ENCODE measurements around the gene PCSK2.

The PCSK2 gene

DNA sequence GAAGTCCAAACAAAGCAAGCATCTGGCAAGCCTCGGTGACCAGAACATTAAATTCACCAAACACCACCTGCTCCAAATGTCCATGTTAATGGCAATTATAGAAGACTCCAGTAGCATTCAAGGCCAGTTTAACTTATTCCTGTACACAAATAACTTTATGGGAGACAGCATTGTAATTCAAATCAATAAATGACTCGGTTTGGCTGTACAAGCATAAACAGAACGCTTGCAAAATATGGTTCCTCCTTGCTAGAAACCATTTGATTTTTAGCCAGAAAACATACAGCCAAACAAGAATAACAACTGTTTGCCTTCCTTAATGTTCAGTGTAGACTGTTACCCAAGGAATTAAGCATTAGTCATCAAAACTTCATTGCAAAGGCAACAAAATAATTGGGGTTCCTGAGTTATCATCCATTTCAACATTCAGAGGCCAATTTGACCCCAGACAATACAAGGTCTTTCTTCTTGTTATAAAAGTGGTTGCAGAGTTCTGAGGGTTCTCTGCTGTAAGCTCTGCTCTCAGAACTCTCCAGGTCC is 179.3 kb downstream of the PCSK2 start:
- no peak for DNase-seq

- DNase-seq, result no peak
Observed at GRCh38 chr20:17407550-17407949, 180.7 kb downstream of the PCSK2 start.

DNA sequence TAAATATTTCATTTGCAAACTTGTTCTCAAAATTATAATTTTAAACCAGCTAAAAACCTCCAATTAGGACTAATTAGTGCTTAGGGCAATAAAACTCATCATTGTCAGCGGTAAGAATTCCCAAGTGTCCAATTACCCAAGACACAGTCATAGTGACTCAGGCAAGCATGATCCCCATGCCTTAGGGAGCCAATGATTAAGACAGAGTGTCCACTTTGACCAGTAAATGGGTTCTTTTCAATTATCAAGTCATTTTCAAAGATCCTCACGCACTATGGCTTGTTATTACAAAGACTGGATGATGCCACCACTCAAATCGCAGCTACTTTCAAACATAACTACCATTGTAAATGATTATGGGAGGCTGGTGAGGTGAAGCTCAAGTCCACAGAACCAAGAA is 190.4 kb downstream of the PCSK2 start:
- DNase-seq, result no peak

DNA sequence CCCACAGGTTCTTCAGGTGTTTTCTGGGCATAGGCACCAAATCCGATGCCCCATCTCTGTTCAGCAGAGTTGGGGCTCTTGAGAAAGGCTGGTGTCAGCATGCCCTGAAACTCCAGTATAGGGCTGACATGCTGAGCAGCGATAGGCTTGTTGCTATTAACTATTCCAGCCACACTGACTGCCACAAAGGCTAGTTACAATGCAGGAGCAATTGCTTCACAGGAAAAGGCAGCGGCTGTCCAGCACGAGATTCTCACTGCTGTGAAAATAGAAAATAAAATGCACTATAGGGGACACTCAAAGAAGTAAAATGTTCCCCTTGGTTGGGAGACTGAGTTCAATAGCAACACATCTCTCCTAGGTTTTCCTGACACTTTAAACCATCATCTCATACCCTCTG is 191.9 kb downstream of the PCSK2 start:
- no peak for DNase-seq

- DNase-seq, result no peak
Observed at GRCh38 chr20:17419479-17420041, 192.7 kb downstream of the PCSK2 start.

DNA sequence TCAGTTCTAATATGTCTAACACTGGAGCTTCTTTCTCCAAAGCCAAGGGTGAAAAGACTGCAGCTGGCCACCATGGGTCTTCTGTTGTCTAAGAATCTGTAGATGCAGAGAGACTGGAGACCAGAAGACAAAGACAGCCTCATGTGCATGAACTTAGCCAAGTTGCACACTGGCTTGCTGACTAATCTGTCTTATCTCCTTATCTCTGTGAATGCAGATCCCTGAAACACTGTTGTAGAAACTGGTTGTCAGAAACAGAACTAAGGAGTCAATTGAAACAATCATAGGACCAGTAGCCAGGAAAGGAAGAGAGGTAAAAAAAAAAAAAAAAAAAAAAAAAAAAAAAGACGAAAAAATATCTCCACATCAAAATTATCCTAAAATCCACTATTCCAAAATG is 194.7 kb downstream of the PCSK2 start:
- DNase-seq, result no peak

DNA sequence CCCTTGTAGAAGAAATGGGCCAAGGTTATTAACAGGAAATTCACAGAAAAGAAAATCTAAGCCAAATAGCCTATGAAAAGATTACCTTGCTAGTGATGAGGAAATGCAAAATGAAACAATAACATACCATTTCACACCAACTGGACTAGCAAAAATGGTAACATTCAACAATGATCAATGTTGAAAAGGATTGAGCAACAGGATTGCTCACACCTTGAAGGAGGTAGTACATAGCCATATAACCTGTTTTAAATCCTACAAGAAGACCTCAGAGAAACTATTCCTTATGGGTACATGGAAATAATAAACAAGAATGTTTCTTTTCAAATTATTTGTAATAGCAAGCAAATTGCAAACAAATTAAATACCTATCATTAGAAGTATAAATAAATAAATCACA is 196.9 kb downstream of the PCSK2 start:
- no peak for DNase-seq

DNA sequence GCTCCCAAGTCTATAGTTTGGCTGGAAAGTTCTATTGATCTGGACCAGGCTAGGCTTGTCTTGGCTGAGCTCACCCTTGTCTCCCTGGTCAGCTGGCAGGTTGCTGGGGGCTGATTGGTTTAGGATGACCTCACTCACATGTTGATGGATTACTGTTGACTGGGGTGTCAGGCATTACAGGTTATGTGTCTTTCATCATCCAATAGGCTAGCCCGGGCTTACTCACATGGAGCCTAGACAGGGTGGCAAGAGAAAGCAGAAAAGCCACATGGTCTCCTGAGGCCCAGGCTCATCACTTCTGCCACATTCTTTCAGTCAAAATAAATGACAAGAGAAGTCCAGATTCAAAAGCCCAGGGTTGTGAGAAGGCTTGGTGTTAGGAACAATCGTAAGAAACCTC is 200.8 kb downstream of the PCSK2 start:
- DNase-seq, result no peak

- no peak for DNase-seq
Observed at GRCh38 chr20:17430125-17430950, 203.5 kb downstream of the PCSK2 start.

DNA sequence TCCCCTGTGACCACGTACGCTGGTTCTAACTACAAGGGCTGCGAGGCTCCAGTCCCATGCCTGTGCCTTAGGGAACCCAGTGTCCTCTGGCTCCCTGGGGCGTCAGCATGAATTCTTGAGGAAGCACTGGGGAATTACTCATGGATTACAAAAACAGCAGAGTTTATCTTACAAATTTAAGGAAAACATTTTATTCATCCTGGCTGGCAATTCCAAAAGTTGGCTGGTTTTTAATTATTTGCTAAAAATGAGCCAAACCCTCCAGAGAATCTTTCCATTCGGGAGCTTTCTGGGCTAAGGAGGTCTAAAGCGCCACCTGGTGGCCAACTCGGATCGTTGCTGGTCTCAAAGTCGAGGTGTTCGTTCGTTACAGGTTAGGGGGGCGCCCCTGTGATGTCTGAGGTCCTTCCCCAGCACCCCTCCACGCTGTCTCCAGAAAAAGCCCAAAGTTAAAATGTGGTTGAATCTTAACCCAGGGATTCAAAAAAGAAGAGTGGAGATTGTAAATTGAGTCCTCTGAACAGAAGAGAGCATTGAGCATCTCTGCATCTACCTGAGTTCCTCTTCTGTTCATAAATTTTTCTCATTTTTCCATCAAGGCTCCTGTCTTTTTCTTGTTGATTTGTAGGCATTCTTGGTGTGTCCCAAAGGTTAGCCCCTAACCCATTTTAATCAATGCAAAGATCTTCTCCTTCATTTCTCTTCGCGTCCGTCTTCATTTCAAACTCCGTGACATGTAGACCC is 205.0 kb downstream of the PCSK2 start:
- no peak for DNase-seq

DNA sequence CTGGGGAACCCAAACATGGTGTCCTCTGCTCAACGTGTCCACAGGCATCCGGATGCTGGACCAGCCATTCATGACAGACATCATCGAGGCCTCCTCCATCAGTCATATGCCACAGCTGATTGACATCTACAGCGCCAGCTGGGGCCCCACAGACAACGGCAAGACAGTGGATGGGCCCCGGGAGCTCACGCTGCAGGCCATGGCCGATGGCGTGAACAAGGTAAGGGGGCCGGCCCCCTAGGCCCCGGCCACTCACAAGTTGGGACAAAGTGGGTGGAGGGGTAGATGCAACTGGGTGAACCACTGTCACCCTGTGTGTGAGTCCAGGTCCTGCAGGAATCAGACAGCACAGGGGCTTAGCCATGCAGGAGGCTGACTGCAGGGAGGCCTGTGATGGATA is 209.8 kb downstream of the PCSK2 start:
- no peak for DNase-seq

DNA sequence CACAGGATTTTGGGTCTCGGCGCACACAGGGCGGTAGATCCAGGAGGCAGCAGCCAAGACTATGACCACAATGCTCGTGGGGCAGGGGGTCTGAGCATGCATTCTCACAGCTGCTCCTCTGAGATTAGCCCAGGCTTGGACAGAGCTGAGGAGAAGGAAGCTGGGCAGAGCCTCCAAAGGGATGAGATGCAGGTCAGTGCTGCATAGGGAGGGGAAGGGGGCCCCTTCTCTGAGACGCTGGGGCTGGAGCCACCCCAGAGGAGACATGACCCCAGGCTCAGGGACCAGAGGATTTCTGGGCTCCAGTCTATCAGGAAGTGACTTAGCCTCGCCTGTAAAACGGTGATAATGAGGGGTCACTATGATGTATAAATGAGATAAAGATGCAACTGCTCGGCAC is 210.4 kb downstream of the PCSK2 start:
- DNase-seq, result no peak

DNA sequence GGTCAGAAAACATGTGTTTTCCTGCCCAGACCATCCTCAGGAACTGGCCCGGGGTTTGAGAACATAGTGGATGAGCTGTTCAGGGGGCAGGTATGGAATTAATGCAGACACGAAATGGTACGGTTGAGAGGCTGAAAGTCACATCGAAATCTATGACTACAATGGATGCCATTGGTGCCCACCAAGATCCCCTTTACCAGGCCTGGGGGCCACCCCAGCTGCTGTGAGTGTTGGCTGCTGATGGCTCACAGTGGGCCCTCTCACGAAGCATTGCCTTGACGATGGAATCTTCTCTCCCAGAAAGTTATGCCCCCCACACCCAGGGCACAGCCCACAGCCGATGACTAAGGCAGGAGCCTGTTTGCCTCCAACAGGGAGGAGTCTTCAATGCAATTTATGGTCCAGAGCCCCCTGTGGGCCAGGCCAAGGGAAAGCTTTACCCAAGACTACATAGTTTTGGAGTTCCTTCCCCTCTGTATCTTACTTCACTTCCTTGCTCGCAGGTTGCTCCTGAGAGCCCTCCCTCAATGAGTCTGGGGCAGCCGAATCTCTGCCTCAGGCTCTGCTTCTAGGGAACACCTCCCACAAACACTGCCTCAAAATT is 211.7 kb downstream of the PCSK2 start:
- DNase-seq, result no peak

DNA sequence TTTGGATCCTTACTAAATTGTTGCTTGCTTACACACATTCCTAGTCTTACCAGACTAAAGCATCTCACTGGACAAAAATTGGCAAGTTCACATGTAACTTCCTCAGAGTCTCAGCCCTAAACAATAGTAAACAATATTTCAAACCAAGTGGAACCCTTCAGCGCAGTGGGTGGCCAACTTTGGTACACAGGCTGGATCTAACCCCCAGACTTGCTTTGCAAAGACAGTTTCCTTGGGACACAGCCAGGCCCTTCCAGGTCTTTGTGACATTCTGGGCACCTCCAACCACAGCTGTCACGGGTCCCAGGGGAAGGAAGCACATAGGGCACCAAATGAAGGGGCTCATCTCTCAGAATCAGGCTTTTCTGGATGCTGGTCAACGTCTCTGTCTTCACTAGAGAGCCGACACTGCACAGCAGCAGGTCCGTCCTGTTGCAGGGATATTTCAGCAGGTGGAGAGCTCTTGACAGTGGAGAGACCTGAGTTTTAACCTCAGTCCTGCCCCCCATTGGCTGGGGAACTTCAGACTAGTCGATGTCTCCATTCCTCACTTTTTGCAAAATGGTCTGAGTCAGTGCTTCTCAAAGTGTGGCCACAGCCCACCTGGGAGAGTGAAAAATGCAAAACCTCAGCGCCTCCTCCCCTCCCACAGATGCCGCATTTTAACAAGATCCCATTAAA is 212.9 kb downstream of the PCSK2 start:
- no peak for DNase-seq

DNA sequence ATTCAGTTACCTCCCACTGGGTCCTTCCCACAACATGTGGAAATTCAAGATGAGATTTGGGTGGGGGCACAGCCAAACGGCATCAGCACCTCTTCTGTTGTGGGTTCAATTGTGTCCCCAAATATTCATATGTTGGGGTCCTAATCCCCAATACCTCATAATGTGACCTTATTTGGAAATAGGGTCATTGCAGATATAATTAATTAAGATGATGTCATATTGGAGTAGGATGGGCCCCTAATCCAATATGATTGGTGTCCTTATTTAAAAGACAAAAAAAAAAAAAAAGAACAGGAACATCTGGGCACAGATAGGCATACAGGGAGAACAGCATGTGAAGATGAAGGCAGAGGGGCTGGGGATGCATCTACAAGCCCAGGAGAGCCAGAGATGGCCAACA is 214.9 kb downstream of the PCSK2 start:
- DNase-seq, result no peak

GRCh38 chr20:17442588-17442987 is 215.7 kb downstream of the PCSK2 start:
- no peak for DNase-seq

GRCh38 chr20:17443131-17443858 is 216.5 kb downstream of the PCSK2 start:
- DNase-seq, result no peak

DNA sequence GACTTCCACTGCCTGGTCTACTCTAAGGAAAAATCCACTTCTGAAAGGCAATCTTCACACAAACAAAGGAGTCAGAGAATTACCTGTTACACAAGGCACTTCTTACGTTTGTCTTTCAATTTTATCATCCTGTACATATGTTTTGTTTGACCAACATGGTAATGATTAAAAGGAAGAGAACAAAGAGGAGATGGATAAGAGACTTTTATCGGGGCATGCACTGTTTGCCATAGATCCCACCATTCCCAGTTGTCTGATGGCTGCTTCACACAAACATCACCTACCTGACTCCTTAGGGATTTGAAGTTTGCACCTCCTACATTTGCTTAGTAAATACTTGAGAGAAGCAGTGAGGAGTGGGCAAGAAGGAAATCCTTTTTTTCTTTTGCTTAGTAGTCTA is 217.3 kb downstream of the PCSK2 start:
- DNase-seq, result no peak

GRCh38 chr20:17445543-17445942 is 218.7 kb downstream of the PCSK2 start:
- DNase-seq, result no peak

GRCh38 chr20:17446171-17446570 is 219.3 kb downstream of the PCSK2 start:
- no peak for DNase-seq

DNA sequence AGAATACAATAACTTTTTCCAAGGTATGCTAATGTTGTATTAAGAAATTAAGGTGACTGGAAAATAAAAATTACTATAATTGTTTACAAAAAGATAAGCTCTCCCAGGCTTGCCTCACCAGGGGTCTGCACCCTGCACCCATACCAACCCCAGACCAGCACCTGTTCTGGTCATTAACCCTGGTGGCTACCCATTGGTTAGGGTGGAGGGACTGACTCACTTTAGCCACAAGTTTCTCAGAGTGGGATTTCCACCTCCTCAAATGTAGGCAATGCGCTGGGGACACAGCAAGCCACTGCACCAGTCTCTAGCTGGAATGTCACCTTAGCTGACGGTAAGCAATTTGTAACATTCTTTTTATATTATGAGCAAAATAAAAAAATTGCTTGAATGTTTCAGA is 221.2 kb downstream of the PCSK2 start:
- no peak for DNase-seq

DNA sequence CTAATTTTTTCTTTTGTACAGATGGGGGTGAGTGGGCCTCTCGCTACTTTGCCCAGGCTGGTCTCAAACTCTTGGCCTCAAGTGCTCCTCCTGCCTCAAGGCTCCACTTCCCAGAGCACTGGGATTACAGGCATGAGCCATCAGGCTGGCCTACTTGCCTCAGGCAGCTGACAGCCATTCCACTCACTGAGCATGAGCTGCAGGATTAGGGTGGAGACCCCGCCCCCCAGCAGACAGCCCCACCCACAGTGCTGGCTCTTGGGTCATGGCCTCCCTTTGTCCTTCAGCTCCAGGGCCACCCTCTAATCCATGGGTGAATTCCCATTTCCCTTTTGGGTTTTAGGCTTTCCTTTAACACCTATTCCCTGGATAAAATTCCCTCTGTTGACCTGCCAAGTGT is 222.2 kb downstream of the PCSK2 start:
- no peak for DNase-seq
